Gastroesophageal sphincter (tissue), 4 donors: ENCODE results near the gene EEFSEC. TPM values are rescaled to one million over a fixed set of nuclear protein-coding genes. Genes with fewer than 3 reads are reported as not detected.
A peak's percentile ranks its signal among the peaks of the same experiment; 100 is the strongest.

Experiments used
- ATAC-seq: fragments of 150-250 bp; one replicate; pipeline ENCODE4 v1.9.1; 2016; ENCODE audit warnings: mild to moderate bottlenecking, moderate library complexity
- H3K27ac ChIP-seq, 4 donors: fragments of 200-600 bp; sonication (generic) in 3 of 4; 1 replicate in 3 of 4; 2 replicates in 1 of 4; pipeline ENCODE4 v1.5.1; 2016 to 2019
- H3K27me3 ChIP-seq: fragments of 200-600 bp; sonication (generic); one replicate; pipeline ENCODE4 v1.5.1; 2019
- H3K36me3 ChIP-seq, 2 donors: fragments of 200-600 bp; sonication (generic); one replicate each; pipeline ENCODE4 v1.5.1; 2019; ENCODE audit warnings: control low read depth in 1 of 2
- H3K4me1 ChIP-seq, 3 donors: fragments of 200-600 bp; sonication (generic); 1 replicate in 2 of 3; 2 replicates in 1 of 3; pipeline ENCODE4 v1.5.1; 2016 to 2019; ENCODE audit warnings: control low read depth in 2 of 3
- H3K4me3 ChIP-seq, 2 donors: fragments of 200-600 bp; sonication (generic); one replicate each; pipeline ENCODE4 v1.5.1; 2019; ENCODE audit warnings: mild to moderate bottlenecking in 1 of 2, moderate library complexity in 1 of 2
- H3K9me3 ChIP-seq, 3 donors: fragments of 200-600 bp; sonication (generic); one replicate each; pipeline ENCODE4 v1.5.1; 2017 to 2019; ENCODE audit warnings: control low read depth in 2 of 3
- CTCF ChIP-seq, 4 experiments: fragments of 200-600 bp in 2 of 4; fragments of 450-650 bp in 2 of 4; sonication (generic) in 1 of 4; IDR thresholded peaks; one replicate each; pipeline ENCODE4 v1.5.1; 2017 to 2019; ENCODE audit warnings: antibody characterized with exemption in 4 of 4, mild to moderate bottlenecking in 2 of 4, moderate library complexity in 2 of 4
- EP300 ChIP-seq: sonication (generic); formaldehyde crosslinking; IDR thresholded peaks from one replicate; pipeline ENCODE4 v1.6.1; 2017; ENCODE audit warnings: antibody characterized with exemption, mild to moderate bottlenecking
- POLR2A ChIP-seq, 2 donors: fragments of 450-650 bp; IDR thresholded peaks; one replicate each; pipeline ENCODE4 v1.6.1; 2017; ENCODE audit warnings: antibody characterized with exemption in 2 of 2, mild to moderate bottlenecking in 2 of 2, moderate library complexity in 1 of 2
- POLR2AphosphoS5 ChIP-seq: sonication (generic); formaldehyde crosslinking; IDR thresholded peaks from one replicate; pipeline ENCODE4 v1.6.1; 2017; ENCODE audit warnings: antibody characterized with exemption
- WGBS, 2 donors: methylation state at CpG; one replicate each; pipeline ENCODE4 v1.1.5; 2018; ENCODE audit warnings: low coverage in 1 of 2; 5-methylcytosine and 5-hydroxymethylcytosine counted together
- total RNA-seq, 4 donors: library from RNA; depleted of rRNA; stranded (reverse); fragments of >200 nt; gene quantifications; one replicate each; pipeline ENCODE4 v1.1.0, GENCODE V29; 2016

EEFSEC gene
- total RNA-seq, 4 donors from 2014 or later, result 5.8 to 16.5 (median 11.4) TPM

GRCh38 chr3:128320551-128321340 lies 167.5 kb downstream of the EEFSEC start:
- H3K9me3 ChIP-seq, result no peaks in the 10 kb centered on the region
- H3K27ac ChIP-seq, result no peak overlapping the region
- TF ChIP-seq POLR2AphosphoS5, result no peak
- no peak for TF ChIP-seq POLR2A (IDR thresholded peaks at IDR 0.05)
- no peak for TF ChIP-seq CTCF (IDR thresholded peaks at IDR 0.05)
- TF ChIP-seq EP300, result no peak
- no peaks in the 10 kb centered on the region for H3K27me3 ChIP-seq
- WGBS, 2 donors, result 60 to 79% methylated on average over 1 to 4 of the region's 8 CpGs
- no peak overlapping the region for H3K4me3 ChIP-seq
- no peak for ATAC-seq
- H3K36me3 ChIP-seq, result peaks cover 0 to 33% of the 10 kb centered on the region in 2 donors
- peaks cover 0 to 5% (median 0%) of the 10 kb centered on the region in 3 donors for H3K4me1 ChIP-seq

GRCh38 chr3:128321418-128321817 lies 168.1 kb downstream of the EEFSEC start:
- no peak for ATAC-seq
- 100% methylated on average over 1 to 2 of the region's 4 CpGs for WGBS, 2 donors
- peaks cover 0 to 33% of the 10 kb centered on the region in 2 donors for H3K36me3 ChIP-seq
- H3K27ac ChIP-seq, result no peak overlapping the region
- no peaks in the 10 kb centered on the region for H3K9me3 ChIP-seq
- no peaks in the 10 kb centered on the region for H3K27me3 ChIP-seq
- H3K4me1 ChIP-seq, result peaks cover 0 to 5% (median 0%) of the 10 kb centered on the region in 3 donors
- TF ChIP-seq POLR2A (IDR thresholded peaks at IDR 0.05) (no peak), POLR2AphosphoS5 (no peak), EP300 (no peak), CTCF (IDR thresholded peaks at IDR 0.05) (no peak)
- H3K4me3 ChIP-seq, result no peak overlapping the region

GRCh38 chr3:128322030-128323022 lies 169.0 kb downstream of the EEFSEC start:
- Histone ChIP-seq H3K27ac (no peak overlapping the region), H3K4me1 (peaks cover 0 to under 1% (median 0%) of the 10 kb centered on the region in 3 donors), H3K36me3 (peaks cover 0 to 29% of the 10 kb centered on the region in 2 donors), H3K27me3 (no peaks in the 10 kb centered on the region), H3K4me3 (no peak overlapping the region), H3K9me3 (no peaks in the 10 kb centered on the region)
- TF ChIP-seq POLR2A (IDR thresholded peaks at IDR 0.05) (no peak), POLR2AphosphoS5 (no peak), EP300 (no peak), CTCF (IDR thresholded peaks at IDR 0.05) (peak in 3 of 4 experiments; percentile 44 to 61 (median 59))
- ATAC-seq, result no peak
- WGBS, 2 donors, result 60 to 84% methylated on average over 2 to 6 of the region's 14 CpGs

- H3K9me3 ChIP-seq, result no peaks in the 10 kb centered on the region
- ATAC-seq, result no peak
- no peak for TF ChIP-seq EP300
- TF ChIP-seq POLR2AphosphoS5, result no peak
- TF ChIP-seq CTCF (IDR thresholded peaks at IDR 0.05), result no peak
- TF ChIP-seq POLR2A (IDR thresholded peaks at IDR 0.05), result no peak
- H3K4me3 ChIP-seq, result no peak overlapping the region
- H3K36me3 ChIP-seq, result peaks cover 0 to 17% of the 10 kb centered on the region in 2 donors
- H3K27me3 ChIP-seq, result no peaks in the 10 kb centered on the region
- H3K27ac ChIP-seq, result no peak overlapping the region
- 83 to 100% methylated on average over 1 to 7 of the region's 17 CpGs for WGBS, 2 donors
- no peaks in the 10 kb centered on the region for H3K4me1 ChIP-seq
Observed at GRCh38 chr3:128323206-128324081, 170.2 kb downstream of the EEFSEC start.
